H9 (cell line): ENCODE measurements around the gene NRP2. TPM values are rescaled to one million over a fixed set of nuclear protein-coding genes. Genes with fewer than 3 reads are reported as not detected.

ENCODE experiments used
- DNase-seq: peaks from one replicate; pipeline ENCODE4 v3.0.0-alpha.2; 2017
- H2AFZ ChIP-seq: one replicate; pipeline ENCODE4 v1.6.1; 2013; ENCODE audit warnings: mild to moderate bottlenecking, low read length, control low read depth, moderate library complexity
- H2AK5ac ChIP-seq: 2 replicates; pipeline ENCODE4 v1.6.1; 2013; ENCODE audit warnings: low read length, control low read depth, mixed read lengths; ENCODE audit not compliant: insufficient read length
- H2BK120ac ChIP-seq: one replicate; pipeline ENCODE4 v1.6.1; 2013; ENCODE audit warnings: low read depth, mild to moderate bottlenecking, low read length, control low read depth, inconsistent platforms; ENCODE audit not compliant: poor library complexity, severe bottlenecking
- H2BK12ac ChIP-seq: 2 replicates; pipeline ENCODE4 v1.6.1; 2013; ENCODE audit warnings: low read length, control low read depth, mixed read lengths, low read depth; ENCODE audit not compliant: insufficient read length
- H2BK15ac ChIP-seq: 2 replicates; pipeline ENCODE4 v1.6.1; 2013; ENCODE audit warnings: low read depth, low read length, control low read depth
- H2BK20ac ChIP-seq: one replicate; pipeline ENCODE4 v1.6.1; 2013; ENCODE audit warnings: low read depth, mild to moderate bottlenecking, low read length, control low read depth, inconsistent platforms; ENCODE audit not compliant: poor library complexity, severe bottlenecking
- H2BK5ac ChIP-seq: 2 replicates; pipeline ENCODE4 v1.6.1; 2013; ENCODE audit warnings: low read length, control low read depth, mixed read lengths; ENCODE audit not compliant: insufficient read length
- H3K14ac ChIP-seq: 2 replicates; pipeline ENCODE4 v1.6.1; 2013; ENCODE audit warnings: low read length, control low read depth; ENCODE audit not compliant: insufficient read depth
- H3K18ac ChIP-seq: 2 replicates; pipeline ENCODE4 v1.6.1; 2013; ENCODE audit warnings: low read depth, mild to moderate bottlenecking, mixed read lengths, low read length, control low read depth; ENCODE audit not compliant: insufficient read length
- H3K23ac ChIP-seq: 2 replicates; pipeline ENCODE4 v1.6.1; 2013; ENCODE audit warnings: low read length, control low read depth, mixed read lengths, low read depth; ENCODE audit not compliant: insufficient read length
- H3K23me2 ChIP-seq: 2 replicates; pipeline ENCODE4 v1.6.1; 2013; ENCODE audit warnings: low read depth, mild to moderate bottlenecking, mixed read lengths, low read length, control low read depth; ENCODE audit not compliant: insufficient read length, poor library complexity, severe bottlenecking
- H3K27ac ChIP-seq: 2 replicates; pipeline ENCODE4 v1.5.1; 2013; ENCODE audit warnings: low read length, control low read depth, mixed read lengths, low read depth; ENCODE audit not compliant: insufficient read length
- H3K27me3 ChIP-seq: 2 replicates; pipeline ENCODE4 v1.6.1; 2013; ENCODE audit warnings: low read length, control low read depth, inconsistent platforms; ENCODE audit not compliant: insufficient read depth
- H3K4ac ChIP-seq: 2 replicates; pipeline ENCODE4 v1.6.1; 2013; ENCODE audit warnings: low read depth, mild to moderate bottlenecking, control low read depth, inconsistent platforms, low read length, moderate library complexity
- H3K4me1 ChIP-seq: 2 replicates; pipeline ENCODE4 v1.6.1; 2013; ENCODE audit warnings: low read length, control low read depth, inconsistent platforms; ENCODE audit not compliant: insufficient read depth
- H3K4me2 ChIP-seq: 2 replicates; pipeline ENCODE4 v1.6.1; 2013; ENCODE audit warnings: low read length, control low read depth, mixed read lengths; ENCODE audit not compliant: insufficient read length, insufficient read depth
- H3K56ac ChIP-seq: 2 replicates; pipeline ENCODE4 v1.6.1; 2013; ENCODE audit warnings: low read depth, mild to moderate bottlenecking, mixed read lengths, low read length, control low read depth; ENCODE audit not compliant: insufficient read length
- H3K79me1 ChIP-seq: 2 replicates; pipeline ENCODE4 v1.6.1; 2013; ENCODE audit warnings: low read depth, mild to moderate bottlenecking, moderate library complexity, low read length, control low read depth, inconsistent platforms; ENCODE audit not compliant: insufficient read depth, poor library complexity, severe bottlenecking
- H3K79me2 ChIP-seq: 2 replicates; pipeline ENCODE4 v1.6.1; 2013; ENCODE audit warnings: low read length, control low read depth, inconsistent platforms; ENCODE audit not compliant: insufficient read depth
- H3K9ac ChIP-seq: 2 replicates; pipeline ENCODE4 v1.6.1; 2013; ENCODE audit warnings: low read length, control low read depth, mixed read lengths; ENCODE audit not compliant: insufficient read length; ENCODE audit errors: extremely low read depth
- H3K9me3 ChIP-seq: one replicate; pipeline ENCODE4 v1.6.1; 2013; ENCODE audit warnings: low read depth, low read length, inconsistent platforms; ENCODE audit not compliant: control insufficient read depth
- H3T11ph ChIP-seq: one replicate; pipeline ENCODE4 v1.6.1; 2013; ENCODE audit warnings: mild to moderate bottlenecking, low read length, control low read depth, inconsistent platforms
- H4K20me1 ChIP-seq: one replicate; pipeline ENCODE4 v1.6.1; 2013; ENCODE audit not compliant: control insufficient read depth, insufficient read length, insufficient read depth
- H4K5ac ChIP-seq: 2 replicates; pipeline ENCODE4 v1.6.1; 2013; ENCODE audit warnings: low read depth, mild to moderate bottlenecking, mixed read lengths, low read length, control low read depth; ENCODE audit not compliant: insufficient read length
- H4K8ac ChIP-seq: replicated peaks from 2 replicates; pipeline ENCODE4 v1.6.1; 2013; ENCODE audit warnings: low read length, control low read depth, mixed read lengths, low read depth; ENCODE audit not compliant: insufficient read length
- H4K91ac ChIP-seq: 2 replicates; pipeline ENCODE4 v1.6.1; 2013; ENCODE audit warnings: low read depth, mild to moderate bottlenecking, moderate library complexity, mixed read lengths, low read length, control low read depth; ENCODE audit not compliant: insufficient read length
- H3K27ac Mint-ChIP-seq, 3 experiments: 2 replicates in 2 of 3; 3 replicates in 1 of 3; pipeline ENCODE4 v1.8.0; 2020 to 2021; ENCODE audit warnings: mixed read lengths in 3 of 3, mild to moderate bottlenecking in 1 of 3, moderate library complexity in 1 of 3
- H3K27me3 Mint-ChIP-seq: 2 replicates; pipeline ENCODE4 v1.8.0; 2021; ENCODE audit warnings: low read depth, mild to moderate bottlenecking, moderate library complexity, mixed read lengths
- H3K36me3 Mint-ChIP-seq, 3 experiments: 2 replicates in 2 of 3; 3 replicates in 1 of 3; pipeline ENCODE4 v1.8.0; 2020 to 2021; ENCODE audit warnings: low read depth in 3 of 3, mixed read lengths in 3 of 3; ENCODE audit not compliant: insufficient read depth in 1 of 3
- H3K4me1 Mint-ChIP-seq, 2 experiments: 2 replicates each; pipeline ENCODE4 v1.8.0; 2020; ENCODE audit warnings: mixed read lengths in 2 of 2
- H3K4me3 Mint-ChIP-seq, 2 experiments: 2 replicates in 1 of 2; 3 replicates in 1 of 2; pipeline ENCODE4 v1.8.0; 2020 to 2021; ENCODE audit warnings: mild to moderate bottlenecking in 2 of 2, mixed read lengths in 2 of 2, moderate library complexity in 1 of 2
- H3K9me3 Mint-ChIP-seq, 2 experiments: 2 replicates in 1 of 2; 3 replicates in 1 of 2; pipeline ENCODE4 v1.8.0; 2020; ENCODE audit warnings: mild to moderate bottlenecking in 2 of 2, mixed read lengths in 2 of 2, moderate library complexity in 1 of 2
- WGBS: extraction: QIAGEN DNeasy Blood & Tissue Kit; methylation state at CpG from one replicate; pipeline ENCODE4 v1.1.7; 2013; ENCODE audit warnings: missing lambda C conversion rate, low lambda C conversion rate, mixed read lengths; ENCODE audit not compliant: insufficient read length; ENCODE audit errors: extremely low coverage; 5-methylcytosine and 5-hydroxymethylcytosine counted together
- total RNA-seq: library from RNA; stranded (reverse); gene quantifications from 2 replicates; pipeline ENCODE4 v1.2.1, GENCODE V29; 2021
- TF ChIP-seq, protein P1 (sequence below): fragments of 200-600 bp; sonication (generic); conservative IDR thresholded peaks from 3 replicates; pipeline ENCODE4 v1.8.0; 2021; ENCODE audit warnings: antibody characterized with exemption, mild to moderate bottlenecking

NRP2 gene
- total RNA-seq, 1 experiment from 2014 or later: 19.7 TPM

- H4K5ac ChIP-seq: no peak overlapping the region
- TF ChIP-seq, protein P1, sequence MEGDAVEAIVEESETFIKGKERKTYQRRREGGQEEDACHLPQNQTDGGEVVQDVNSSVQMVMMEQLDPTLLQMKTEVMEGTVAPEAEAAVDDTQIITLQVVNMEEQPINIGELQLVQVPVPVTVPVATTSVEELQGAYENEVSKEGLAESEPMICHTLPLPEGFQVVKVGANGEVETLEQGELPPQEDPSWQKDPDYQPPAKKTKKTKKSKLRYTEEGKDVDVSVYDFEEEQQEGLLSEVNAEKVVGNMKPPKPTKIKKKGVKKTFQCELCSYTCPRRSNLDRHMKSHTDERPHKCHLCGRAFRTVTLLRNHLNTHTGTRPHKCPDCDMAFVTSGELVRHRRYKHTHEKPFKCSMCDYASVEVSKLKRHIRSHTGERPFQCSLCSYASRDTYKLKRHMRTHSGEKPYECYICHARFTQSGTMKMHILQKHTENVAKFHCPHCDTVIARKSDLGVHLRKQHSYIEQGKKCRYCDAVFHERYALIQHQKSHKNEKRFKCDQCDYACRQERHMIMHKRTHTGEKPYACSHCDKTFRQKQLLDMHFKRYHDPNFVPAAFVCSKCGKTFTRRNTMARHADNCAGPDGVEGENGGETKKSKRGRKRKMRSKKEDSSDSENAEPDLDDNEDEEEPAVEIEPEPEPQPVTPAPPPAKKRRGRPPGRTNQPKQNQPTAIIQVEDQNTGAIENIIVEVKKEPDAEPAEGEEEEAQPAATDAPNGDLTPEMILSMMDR: no peak
- H3K18ac ChIP-seq: no peak overlapping the region
- H4K8ac ChIP-seq: no peak overlapping the region
- H3K23ac ChIP-seq: no peak overlapping the region
- H4K20me1 ChIP-seq: no peaks in the 10 kb centered on the region
- Mint-ChIP-seq H3K4me1 (peaks cover 51 to 54% of the 10 kb centered on the region in 2 experiments), H3K27me3 (no peaks in the 10 kb centered on the region), H3K9me3 (peaks cover 2 to 4% of the 10 kb centered on the region in 2 experiments; a peak in 4 of 5 replicates), H3K36me3 (peaks cover 2 to 12% (median 2%) of the 10 kb centered on the region in 3 experiments; a peak in 5 of 7 replicates), H3K27ac (no peak overlapping the region), H3K4me3 (no peak overlapping the region)
- H3K4me2 ChIP-seq: no peak overlapping the region
- H2AFZ ChIP-seq: no peak overlapping the region
- WGBS: no CpG with 5 or more reads among the region's 5 CpGs
- no peak overlapping the region for H2BK12ac ChIP-seq
- no peaks in the 10 kb centered on the region for H3K27me3 ChIP-seq
- no peak overlapping the region for H4K91ac ChIP-seq
- no peak overlapping the region for H3K27ac ChIP-seq
- peaks cover 3% of the 10 kb centered on the region; the same call in 1 of the 2 replicates for H3K4me1 ChIP-seq
- H2AK5ac ChIP-seq: no peak overlapping the region
- H3K79me2 ChIP-seq: no peaks in the 10 kb centered on the region
- no peak overlapping the region for H2BK120ac ChIP-seq
- no peak overlapping the region for H3K56ac ChIP-seq
- no peak overlapping the region for H3K14ac ChIP-seq
- no peaks in the 10 kb centered on the region for H3K23me2 ChIP-seq
- H3K79me1 ChIP-seq: no peaks in the 10 kb centered on the region
- no peaks in the 10 kb centered on the region for H3K9me3 ChIP-seq
- no peak overlapping the region for H3T11ph ChIP-seq
- no peak for DNase-seq
- H2BK5ac ChIP-seq: no peak overlapping the region
- H3K4ac ChIP-seq: no peak overlapping the region
- H2BK20ac ChIP-seq: no peak overlapping the region
- H3K9ac ChIP-seq: no peak overlapping the region
- no peak overlapping the region for H2BK15ac ChIP-seq
Measured at GRCh38 chr2:205644018-205644417, 38.3 kb upstream of the NRP2 start.
